NCI-H526 treated with DMSO at 0.1 percent for 48 hours (cell line): Measurements from ENCODE around the gene RPS21.
"Not testable (repeated sequence)": the region's sequence is repeated elsewhere in the genome, so short reads cannot be mapped to it uniquely, and the experiment has no call there.

Source experiments
- DNase-seq: peaks from one replicate; lab custom pipeline; 2025; lab: John Stamatoyannopoulos, UW

RPS21 gene

DNA sequence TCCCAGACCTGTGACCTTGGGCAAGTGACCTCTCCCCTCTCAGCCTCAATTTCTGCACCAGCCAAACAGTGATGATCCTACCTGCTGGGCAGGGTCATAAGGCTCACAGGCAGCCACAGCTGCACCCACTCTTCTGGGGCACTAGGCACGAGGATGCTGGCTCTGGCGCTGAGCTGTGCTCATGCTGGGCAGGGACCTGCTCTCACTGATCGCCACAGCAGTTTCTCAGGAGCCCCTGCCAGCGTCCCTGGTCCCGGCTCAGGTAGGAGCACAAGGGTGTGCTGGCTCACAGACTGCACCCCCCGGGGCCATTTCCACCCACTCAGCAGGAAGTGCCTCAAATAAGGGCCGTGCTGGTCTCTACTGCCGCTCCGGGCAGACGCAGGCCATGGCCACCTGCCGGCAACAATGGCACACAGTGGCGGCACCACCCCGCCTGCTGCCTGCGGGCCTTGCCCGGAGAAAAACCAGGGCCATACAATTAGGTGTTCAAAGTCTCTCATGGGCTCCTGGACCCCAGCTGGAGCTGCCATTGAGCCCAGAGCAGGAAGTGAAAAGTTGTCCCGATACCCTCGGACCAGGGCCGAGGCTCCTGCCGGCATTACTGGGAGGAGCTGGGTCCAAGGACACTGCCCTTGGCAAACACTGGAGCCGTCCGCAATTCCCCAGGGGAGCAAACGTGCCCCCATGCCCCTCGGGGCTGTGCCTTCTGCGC is 24.7 kb downstream of the RPS21 start:
- no peak for DNase-seq

GRCh38 chr20:62412194-62413024 is 25.5 kb downstream of the RPS21 start:
- DNase-seq: no peak

- DNase-seq: no peak
These were observed 26.2 kb downstream of the RPS21 start for GRCh38 chr20:62413025-62413570.

DNA sequence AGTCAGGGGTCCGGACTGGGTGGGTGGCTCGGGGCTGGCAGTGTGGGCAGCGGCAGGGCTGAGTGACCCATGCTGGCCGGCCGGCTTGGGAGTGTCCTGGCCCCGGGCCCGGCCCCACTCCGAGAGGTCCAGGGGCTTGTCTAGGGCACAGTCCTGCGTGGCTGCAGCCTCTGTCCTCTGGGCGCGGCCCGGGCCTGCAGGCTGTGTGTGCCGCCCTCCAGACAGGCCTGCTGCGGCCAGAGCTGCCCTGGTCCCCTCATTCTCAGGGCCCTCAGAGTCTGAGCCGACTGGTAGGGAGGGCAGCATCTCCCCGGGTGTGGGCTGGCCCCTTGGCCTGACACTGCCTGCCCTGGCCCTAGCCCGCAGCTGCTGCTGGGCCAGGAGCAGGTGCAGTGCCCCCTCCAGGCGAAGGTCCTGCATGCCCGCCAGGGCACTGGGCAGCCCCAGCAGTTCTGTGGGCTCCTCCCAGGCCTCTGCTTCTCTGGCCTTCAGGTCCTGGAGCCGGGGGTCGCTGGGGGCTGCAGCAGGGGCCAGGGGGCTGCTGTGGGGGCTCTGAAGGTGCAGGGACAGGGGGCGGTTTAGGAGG is 27.1 kb downstream of the RPS21 start:
- no peak for DNase-seq

- no peak for DNase-seq
These were observed 28.6 kb downstream of the RPS21 start for GRCh38 chr20:62415354-62416111.

DNA sequence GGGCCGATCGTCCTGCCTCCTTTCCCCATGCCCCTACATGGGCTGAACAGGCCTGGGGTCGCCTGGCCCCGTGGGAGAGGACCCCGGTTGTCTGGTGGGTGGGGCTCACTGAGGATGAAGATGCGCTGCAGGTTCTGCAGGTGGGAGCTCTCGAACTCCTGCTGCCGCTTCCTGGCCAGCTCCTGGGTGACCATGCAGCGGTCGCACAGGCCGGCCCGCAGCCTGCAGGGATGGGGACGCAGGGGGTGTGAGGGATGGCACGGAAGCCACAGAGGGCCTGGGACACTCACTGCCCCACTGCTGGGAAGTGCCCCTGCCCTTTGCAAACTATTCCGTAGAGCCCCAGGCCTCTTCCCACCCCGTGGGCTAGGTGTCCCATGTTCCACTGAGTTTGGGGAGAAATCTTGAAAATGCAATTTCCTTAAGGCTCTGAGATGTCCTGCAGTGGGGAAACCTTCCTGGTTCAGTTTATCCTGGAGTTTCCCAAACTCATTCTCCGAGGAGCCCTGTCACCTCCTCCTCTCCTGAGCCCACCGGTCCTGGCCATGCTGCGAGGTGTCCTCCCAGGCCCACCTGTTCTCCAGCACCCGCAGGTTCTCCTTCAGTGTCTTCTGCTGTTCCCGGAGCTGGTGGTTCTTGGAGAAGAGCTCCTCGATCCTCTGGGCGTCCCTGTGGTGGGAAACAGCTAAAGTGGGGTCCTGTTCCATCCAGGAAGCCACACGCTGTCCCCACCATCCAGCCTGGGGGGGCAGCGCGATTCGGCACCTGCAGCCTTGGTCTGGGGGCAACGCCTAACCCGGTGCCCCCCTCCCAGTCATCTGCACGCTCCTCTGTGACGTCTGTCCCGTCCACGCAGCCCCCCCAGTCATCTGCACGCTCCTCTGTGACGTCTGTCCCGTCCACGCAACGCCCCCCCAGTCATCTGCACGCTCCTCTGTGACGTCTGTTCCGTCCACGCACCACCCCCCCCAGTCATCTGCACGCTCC is 30.0 kb downstream of the RPS21 start:
- no peak for DNase-seq

- DNase-seq: no peak
These were observed 31.2 kb downstream of the RPS21 start for GRCh38 chr20:62417981-62418708.

DNA sequence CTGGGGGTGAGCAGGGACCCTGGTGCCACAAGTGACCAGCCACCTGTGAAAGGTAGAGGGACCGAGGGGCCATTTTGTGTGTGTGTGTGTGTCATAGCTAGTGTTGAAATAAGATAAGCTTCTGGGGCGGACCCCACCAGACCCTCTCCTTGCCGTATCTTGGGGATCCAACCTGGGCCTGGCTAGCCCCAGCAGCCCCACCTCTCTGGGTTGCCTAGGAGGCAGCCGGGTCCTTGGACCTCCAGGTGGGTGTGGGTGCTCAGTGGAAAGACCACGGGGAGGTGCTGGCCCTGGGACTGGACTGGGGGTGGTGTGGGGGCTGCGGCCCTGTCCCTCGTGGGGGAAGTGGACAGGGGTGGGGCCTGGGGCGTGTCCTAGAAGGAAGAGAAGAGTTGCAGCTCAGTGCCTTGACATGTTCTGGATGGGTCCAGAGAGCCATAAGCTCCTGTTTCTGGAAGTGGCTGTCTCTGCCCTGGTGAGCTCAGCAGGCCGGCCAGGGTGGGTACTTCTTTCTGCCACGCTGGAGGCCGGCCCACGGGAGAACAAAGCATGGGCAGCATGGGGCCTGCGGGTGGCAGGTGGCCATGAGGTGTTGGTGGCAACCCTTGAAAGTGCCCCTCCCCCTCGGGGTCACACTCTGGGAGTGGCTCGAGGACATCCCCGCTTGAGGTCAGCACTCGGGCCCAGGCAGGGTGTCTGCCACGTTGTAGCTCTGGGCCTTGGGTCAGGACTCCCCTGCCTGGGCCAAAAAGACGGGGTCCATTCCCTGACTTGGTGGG is 32.0 kb downstream of the RPS21 start:
- no peak for DNase-seq

- DNase-seq: no peak
These were observed 32.9 kb downstream of the RPS21 start for GRCh38 chr20:62419759-62420158.

DNA sequence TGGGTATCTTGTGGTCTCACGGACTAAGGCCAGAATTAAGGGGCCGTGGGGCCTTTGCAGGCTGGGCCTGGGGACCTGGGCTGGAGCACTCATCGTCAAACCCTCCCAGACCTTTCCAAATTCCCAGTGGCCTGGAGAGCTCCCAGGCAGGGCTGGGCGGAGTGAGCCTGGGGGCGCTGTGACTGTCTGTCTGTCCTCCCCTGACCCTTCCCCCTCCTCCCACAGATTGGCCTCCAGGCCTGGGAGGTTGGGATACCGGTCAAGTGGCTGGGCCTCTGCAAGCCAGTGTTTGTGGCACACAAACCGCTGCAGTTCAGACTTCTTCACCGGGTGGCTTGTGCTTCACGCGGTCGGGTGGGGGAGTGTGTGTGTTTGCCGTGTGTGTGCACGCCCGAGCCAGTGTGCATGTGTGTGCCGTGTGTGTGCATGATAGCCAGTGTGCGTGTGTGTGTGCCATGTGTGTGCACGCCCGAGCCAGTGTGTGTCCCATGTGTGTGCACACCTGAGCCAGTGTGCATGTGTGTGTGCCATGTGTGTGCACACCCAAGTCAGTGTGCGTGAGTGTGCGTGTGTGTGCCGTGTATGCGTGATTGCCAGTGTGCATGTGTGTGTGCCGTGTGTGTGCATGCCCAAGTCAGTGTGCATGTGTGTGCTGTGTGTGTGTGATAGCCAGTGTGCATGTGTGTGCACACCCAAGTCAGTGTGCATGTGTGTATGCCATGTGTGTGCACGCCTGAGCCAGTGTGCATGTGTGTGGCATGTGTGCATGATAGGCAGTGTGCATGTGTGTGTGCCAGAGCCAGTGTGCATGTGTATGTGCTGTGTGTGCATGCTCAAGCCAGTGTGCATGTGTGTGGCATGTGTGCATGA is 34.2 kb downstream of the RPS21 start:
- no peak for DNase-seq

- no peak for DNase-seq
These were observed 34.8 kb downstream of the RPS21 start for GRCh38 chr20:62421716-62421990.

GRCh38 chr20:62422636-62423325 is 35.9 kb downstream of the RPS21 start:
- DNase-seq: no peak

- no peak for DNase-seq
These were observed 36.4 kb downstream of the RPS21 start for GRCh38 chr20:62423326-62423706.

DNA sequence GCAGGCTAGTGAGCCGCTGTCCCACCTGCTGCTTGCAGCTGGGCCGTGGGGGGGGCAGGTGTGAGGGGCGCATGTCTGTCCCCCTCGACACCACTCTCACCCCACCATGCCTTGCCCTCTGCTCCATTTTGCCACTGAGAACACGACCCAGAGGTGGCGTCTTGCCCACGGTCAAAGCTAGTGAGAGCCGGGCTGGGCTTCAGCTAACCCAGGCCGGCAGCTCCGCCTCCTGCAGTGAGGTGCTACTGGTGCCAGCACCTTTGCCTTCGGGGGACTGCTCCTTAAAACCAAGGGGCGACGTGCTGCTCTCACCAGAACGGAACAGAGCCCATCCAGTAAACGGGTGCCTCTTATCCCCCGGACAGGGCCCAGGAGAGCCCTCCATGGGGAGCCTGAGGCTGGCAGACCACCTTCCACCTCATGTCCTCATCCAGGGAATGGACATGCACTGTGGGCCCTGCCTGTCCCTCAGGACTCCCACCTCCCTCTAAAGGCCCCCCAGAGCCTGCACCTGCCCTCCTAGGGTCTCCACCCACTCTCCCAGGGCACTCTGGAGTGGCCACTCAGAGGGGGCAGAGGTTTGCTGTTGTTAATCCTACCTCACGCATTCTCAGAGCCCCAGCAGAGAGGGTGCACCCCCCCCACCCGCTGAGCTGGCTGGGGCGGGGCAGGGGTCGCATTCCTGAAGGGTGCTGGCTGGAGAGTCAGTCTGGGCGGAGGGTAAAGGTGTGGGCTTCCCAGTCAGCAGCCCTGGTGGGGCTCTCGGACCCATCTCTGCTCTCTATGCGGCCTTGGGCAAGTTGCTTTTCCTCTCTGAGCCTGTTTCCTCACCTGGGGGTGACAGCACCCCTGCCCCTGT is 37.6 kb downstream of the RPS21 start:
- no peak for DNase-seq

DNA sequence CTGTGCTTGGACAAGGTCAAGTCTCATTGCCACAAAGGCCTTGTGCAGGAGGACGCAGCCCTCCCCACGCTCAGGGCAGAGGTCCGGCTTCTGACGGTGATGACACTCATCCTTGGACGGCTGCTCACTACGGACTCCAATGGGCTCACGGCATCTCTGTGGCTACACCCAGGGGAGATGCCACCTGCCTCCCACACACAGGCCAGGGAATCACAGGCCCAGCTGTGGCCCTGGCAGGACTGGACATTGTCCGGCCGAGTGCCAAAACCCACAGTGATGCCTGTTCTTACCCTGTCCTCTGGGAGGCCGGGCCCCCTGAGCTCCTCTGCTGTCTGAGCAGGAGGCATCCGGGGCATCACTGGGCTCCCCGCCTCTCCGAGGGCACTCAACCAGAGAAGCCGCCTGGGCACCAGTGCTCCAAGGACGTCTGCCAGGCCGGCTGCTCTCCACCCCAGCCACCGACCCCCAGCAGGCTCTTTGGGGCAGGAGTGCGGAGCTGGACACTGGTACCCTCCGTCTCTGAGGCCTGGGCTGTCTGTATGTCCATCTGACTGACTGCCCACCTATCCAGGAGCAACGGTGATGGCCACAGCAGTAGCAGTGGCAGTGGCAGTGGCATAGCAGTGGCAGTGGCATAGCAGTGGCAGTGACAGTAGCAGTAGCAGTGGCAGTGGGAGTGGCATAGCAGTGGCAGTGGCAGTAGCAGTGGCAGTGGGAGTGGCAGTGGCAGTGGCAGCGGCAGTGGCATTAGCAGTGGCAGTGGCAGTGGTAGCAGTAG is 38.6 kb downstream of the RPS21 start:
- no peak for DNase-seq

DNA sequence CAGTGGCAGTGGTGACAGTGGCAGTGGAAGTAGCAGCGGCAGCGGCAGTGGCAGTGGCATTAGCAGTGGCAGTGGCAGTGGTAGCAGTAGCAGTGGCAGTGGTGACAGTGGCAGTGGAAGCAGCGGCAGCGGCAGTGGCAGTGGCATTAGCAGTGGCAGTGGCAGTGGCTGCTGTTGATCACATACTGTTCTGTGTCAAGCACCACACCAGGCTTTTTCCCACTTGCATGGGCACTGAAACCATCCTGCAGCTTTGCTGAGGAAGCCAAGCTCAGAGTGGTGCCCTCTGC is 39.1 kb downstream of the RPS21 start:
- DNase-seq: not testable (repeated sequence)
